ENCODE measurements around the gene AGPAT2. TPM values are rescaled to one million over a fixed set of nuclear protein-coding genes. Genes with fewer than 3 reads are reported as not detected.

AGPAT2 gene
- total and polyA plus RNA-seq, 2 experiments from 2014 or later: 31.8 to 44.7 TPM

GRCh38 chr9:136646827-136647711, 40.2 kb downstream of the AGPAT2 start:
- no peaks in the 10 kb centered on the region; the same call in 1 of the 2 replicates for H3F3A ChIP-seq (replicated peaks; ENCODE audit: low read depth)
- H3K4me1 ChIP-seq (ENCODE audit: insufficient read depth): no peaks in the 10 kb centered on the region; the same call in 1 of the 2 replicates
- Mint-ChIP-seq H3K27me3 (ENCODE audit: insufficient read depth, low read depth, poor library complexity) (peaks cover 2% of the 10 kb centered on the region), H3K4me3 (no peak overlapping the region), H3K4me1 (peaks cover 4% of the 10 kb centered on the region; the same call in 1 of the 3 replicates), H3K27ac (no peak overlapping the region), H3K36me3 (ENCODE audit: low read depth) (no peaks in the 10 kb centered on the region), H3K9me3 (no peaks in the 10 kb centered on the region)
- no peak for DNase-seq (ENCODE audit: low spot score)
- no peaks in the 10 kb centered on the region for H3K79me2 ChIP-seq (replicated peaks; ENCODE audit: insufficient read depth)
- H3K27ac ChIP-seq (ENCODE audit: low read depth): no peak overlapping the region
- H3K4me3 ChIP-seq: no peak overlapping the region
- peak overlapping the region; percentile 38; the same call in 1 of the 2 replicates for H2AFZ ChIP-seq
- ATAC-seq: no peak
- H4K20me1 ChIP-seq (replicated peaks; ENCODE audit: insufficient read depth): no peaks in the 10 kb centered on the region
- no peak for TF ChIP-seq EZH2phosphoT487 (IDR thresholded peaks at IDR 0.05; ENCODE audit: unreplicated experiment)
- no peak for TF ChIP-seq ZNF114 (CRISPR knock-in tag; IDR thresholded peaks at IDR 0.05)
- no peak for TF ChIP-seq ZNF462 (CRISPR knock-in tag; IDR thresholded peaks at IDR 0.05)
- no peak for TF ChIP-seq JUNB (IDR thresholded peaks at IDR 0.05; ENCODE audit: unreplicated experiment)
- TF ChIP-seq POLR2AphosphoS5 (IDR thresholded peaks at IDR 0.05; ENCODE audit: low read depth): no peak
- TF ChIP-seq EZH2 (IDR thresholded peaks at IDR 0.05; ENCODE audit: low read depth, unreplicated experiment): no peak
- TF ChIP-seq ETS1 (IDR thresholded peaks at IDR 0.05): no peak
- TF ChIP-seq STAT1 (IDR thresholded peaks at IDR 0.05; ENCODE audit: unreplicated experiment): no peak
- TF ChIP-seq REST (IDR thresholded peaks at IDR 0.05; ENCODE audit: unreplicated experiment): no peak
- no peak for TF ChIP-seq NANOG (IDR thresholded peaks at IDR 0.05; ENCODE audit: borderline replicate concordance)
- TF ChIP-seq ZNF331 (CRISPR knock-in tag; IDR thresholded peaks at IDR 0.05; ENCODE audit: low read depth): no peak
- TF ChIP-seq CREB1 (CRISPR knock-in tag; IDR thresholded peaks at IDR 0.05; ENCODE audit: low read depth): no peak
- no peak for TF ChIP-seq CTCF (conservative IDR thresholded peaks at IDR 0.05; ENCODE audit: low read depth in 2 of 2)
- H3K9me2 ChIP-seq (ENCODE audit: insufficient read depth): no peaks in the 10 kb centered on the region
- no peak overlapping the region for H3K4me2 ChIP-seq
- H3K27me3 ChIP-seq (ENCODE audit: insufficient read depth): no peaks in the 10 kb centered on the region
- H3K36me3 ChIP-seq (ENCODE audit: insufficient read depth): no peaks in the 10 kb centered on the region
